Hematopoietic multipotent progenitor cell treated with erythropoietin and hydrocortisone succinate and interleukin-3 and kit ligand, for 17 days (in vitro differentiated cells): Measurements from ENCODE around the gene BIRC2.

ENCODE experiments used
- DNase-seq: peaks from one replicate; pipeline ENCODE4 v3.0.0-alpha.2; 2015; ENCODE audit warnings: low spot score

The BIRC2 gene

DNA sequence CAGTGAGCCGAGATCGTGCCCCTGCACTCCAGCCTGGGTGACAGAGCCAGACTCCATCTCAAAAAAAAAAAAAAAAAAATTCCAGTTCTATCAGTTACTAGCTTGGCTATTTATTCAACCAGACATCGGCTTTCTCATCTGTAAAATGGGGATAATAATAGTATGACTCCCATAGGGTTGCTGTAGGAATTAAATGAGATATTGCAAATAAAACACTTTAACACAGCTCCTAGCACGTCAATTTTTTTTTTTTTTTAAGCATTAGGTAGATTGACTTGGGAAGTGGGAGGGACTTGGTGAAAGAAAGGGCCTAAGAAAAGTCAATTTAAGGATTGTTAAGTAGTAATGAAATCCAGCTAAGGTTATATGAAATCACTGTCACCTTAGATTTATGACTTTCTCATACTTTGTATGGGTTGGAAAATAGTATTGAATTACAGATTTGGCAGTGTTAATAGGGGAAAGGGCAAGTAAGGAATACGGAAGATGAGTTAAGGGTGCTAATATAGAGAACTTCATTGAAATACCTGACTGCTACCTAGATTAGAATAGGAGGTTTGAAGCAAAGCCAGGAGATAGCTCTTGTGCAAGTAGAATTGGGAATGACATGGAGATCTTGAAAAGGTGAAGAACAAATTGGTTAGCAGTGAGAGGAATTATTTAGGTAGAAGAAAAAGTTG lies 28.8 kb downstream of the BIRC2 start:
- no peak for DNase-seq

DNA sequence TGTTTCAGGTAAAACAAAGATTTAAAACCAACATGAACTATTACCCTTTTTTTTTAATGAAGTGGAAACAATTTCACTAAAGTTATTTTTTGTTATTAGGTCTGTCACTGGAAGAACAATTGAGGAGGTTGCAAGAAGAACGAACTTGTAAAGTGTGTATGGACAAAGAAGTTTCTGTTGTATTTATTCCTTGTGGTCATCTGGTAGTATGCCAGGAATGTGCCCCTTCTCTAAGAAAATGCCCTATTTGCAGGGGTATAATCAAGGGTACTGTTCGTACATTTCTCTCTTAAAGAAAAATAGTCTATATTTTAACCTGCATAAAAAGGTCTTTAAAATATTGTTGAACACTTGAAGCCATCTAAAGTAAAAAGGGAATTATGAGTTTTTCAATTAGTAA lies 30.9 kb downstream of the BIRC2 start:
- DNase-seq: no peak

- no peak for DNase-seq
These were observed 31.8 kb downstream of the BIRC2 start for GRCh38 chr11:102378818-102379217.

GRCh38 chr11:102382384-102382783 lies 35.4 kb downstream of the BIRC2 start:
- no peak for DNase-seq

DNA sequence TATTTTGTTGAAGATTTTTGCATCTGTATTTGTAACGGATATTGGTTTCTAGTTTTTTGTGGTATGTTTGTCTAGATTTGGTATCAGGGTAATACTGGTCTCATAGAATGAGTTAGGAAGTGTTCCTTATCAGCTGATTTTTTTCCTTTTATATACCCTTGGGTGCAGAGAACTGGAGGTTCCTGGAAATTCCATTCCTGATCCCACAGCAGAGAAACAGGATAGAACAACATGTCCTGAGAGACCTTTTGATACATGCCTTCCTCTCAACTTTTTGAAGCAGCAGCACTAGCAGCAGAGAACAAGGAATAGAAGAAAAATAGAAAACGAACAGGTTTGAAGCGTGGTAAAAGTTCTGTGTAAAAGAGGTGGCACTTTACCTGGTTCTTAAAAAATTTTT lies 36.8 kb downstream of the BIRC2 start:
- DNase-seq: no peak

GRCh38 chr11:102384419-102385079 lies 37.5 kb downstream of the BIRC2 start:
- DNase-seq: no peak

- DNase-seq: no peak
These were observed 38.3 kb downstream of the BIRC2 start for GRCh38 chr11:102385085-102386007.

DNA sequence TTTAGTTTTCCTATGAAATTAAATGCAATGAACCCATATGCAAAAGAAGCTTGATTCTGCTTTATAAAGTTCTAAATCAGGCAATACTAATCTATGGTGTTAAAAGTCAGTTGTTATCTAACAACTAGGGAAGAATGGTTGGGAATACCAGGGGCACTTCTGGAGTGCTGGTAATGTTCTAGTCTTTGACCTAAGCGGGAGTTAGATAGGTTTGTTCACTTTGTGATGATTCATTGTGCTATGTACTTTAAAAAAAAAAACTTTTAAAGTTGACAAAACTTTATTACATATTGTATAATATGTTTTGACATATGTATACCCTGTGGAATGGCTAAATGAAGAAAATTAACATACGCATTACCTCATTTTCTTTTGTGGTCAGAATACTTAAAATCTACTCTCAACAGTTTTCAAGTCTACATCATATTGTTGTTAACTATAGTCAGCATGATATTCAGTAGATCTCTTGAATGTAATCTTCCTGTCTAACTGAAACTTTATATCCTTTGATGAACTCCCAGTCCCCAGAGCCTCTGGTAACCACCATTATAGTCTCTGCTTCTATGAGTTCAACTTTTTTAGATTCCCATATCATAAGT lies 39.2 kb downstream of the BIRC2 start:
- DNase-seq: no peak

- DNase-seq: no peak
These were observed 40.2 kb downstream of the BIRC2 start for GRCh38 chr11:102387043-102387781.

GRCh38 chr11:102389253-102389652 lies 42.2 kb downstream of the BIRC2 start:
- no peak for DNase-seq

- peak; percentile 81 for DNase-seq
These were observed 43.9 kb downstream of the BIRC2 start for GRCh38 chr11:102390667-102391465.

DNA sequence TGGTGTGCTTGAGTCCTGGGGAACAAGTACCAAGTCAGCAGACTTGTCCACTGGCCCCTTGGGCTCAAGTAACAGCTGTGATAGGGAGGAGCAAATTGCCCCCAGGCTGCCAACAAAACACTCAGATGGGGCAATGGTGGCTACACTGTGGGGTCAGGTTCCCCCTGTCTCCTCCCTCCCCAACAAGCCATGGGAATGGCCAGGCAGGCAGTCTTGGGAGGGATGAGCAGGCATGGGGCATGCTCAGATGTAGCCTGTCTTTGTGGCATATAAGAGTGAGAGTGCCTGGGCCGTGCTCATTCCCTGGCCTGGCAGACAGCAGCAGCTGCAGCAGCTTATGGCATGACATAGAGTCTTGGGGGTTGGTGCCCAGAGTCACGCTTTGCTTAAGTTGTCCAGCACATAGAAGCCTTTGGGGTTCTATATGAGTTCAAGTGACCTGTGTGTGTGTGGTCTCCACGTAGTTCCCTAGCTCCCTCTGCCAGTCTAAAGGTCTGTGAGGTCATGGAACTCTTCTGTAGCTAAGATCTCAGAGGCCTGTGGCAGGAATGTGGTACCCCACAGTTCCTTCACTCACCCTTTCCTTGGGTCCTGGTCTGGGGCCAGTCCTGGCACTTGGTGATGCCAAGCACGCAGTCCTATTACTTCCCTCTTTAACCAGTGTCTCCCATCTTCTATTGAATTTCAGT lies 44.7 kb downstream of the BIRC2 start:
- no peak for DNase-seq

DNA sequence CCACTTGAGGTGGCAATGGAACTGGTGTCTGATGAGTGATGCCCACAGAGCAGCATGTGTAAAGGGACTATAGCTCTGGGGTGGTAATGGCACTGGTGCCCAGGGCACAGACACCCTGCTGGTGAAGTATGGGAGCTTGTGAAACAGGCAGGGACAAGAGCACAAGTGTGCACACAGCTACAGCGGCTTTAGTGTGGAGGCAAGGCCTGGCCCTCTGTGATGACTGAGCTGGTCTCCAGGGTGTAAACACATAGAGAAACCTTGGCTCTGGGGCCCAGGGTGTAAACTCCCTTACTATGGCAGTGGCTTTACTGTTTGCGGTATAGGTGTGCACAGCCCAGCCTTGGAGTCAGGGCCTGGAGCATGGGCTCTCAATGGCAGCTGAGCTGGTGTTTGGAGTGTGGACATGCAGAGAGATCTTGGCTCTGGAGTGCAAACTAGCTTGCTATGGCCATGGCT lies 46.3 kb downstream of the BIRC2 start:
- no peak for DNase-seq

DNA sequence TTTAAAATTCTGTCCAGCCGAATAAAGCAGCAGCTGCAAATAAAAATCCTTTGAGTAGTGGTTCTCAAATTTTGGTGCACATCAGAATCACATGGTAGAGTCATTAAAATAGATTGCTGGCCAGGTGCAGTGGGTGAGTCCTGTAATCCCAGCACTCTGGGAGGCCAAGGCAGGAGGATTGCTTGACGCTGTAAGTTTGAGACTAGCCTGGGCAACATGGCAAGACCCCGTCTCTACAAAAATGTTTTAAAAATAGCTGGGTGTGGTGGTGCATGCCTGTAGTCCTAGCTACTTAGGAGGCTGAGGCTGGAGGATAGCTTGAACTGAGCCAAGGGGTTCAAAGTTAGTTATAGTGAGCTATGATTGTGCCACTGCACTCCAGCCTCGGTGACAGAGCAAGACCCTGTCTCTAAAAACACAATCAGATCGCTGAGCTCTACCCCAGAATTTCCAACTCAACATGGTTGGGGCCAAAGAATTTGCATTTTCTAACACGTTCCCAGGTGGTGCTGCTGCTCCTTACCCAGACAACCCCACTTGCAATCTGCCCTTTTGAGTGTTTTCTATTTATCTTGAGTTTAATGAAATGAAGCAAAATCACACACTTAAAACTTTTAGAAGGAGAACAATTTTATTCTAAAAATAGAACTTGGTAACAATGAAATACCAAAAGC lies 48.8 kb downstream of the BIRC2 start:
- no peak for DNase-seq

GRCh38 chr11:102396708-102397563 lies 49.9 kb downstream of the BIRC2 start:
- no peak for DNase-seq

GRCh38 chr11:102398297-102398696 lies 51.3 kb downstream of the BIRC2 start:
- no peak for DNase-seq

DNA sequence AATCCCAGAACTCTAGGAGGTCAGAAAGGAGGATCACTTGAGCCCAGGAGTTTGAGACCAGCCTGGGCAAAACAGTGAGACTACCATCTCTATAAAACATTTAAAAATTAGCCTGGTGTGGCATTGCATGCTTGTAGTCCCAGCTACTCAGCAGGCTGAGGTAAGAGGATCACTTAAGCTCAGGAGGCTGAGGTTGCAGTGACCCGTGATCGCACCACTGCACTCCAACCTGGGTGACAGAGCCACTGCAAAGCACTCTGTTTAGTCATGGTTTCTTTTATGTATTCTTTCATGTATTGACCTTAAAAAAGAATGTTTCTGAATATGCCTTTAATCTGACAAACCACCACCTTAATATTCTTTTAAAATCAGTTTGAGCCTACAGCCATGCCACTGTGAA lies 52.2 kb downstream of the BIRC2 start:
- no peak for DNase-seq

GRCh38 chr11:102400603-102401002 lies 53.6 kb downstream of the BIRC2 start:
- no peak for DNase-seq

DNA sequence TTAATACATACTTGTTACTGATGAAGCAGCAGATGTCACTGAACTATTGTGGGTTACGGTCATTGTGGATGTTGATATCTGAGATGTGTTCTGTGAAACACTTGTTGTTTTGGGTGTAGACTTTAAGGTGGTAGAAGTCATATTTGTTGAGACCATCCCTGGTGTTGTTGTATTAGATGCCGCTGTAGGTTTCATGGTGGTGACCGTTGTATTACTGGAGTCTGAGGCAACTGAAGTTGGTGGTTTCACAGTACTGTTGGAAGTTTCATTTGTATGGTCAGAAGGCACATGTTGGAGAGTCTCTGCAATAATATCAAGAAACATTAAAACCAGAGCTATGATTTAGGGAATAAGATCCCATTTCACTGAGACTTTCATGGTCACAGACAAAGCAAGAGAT lies 54.9 kb downstream of the BIRC2 start:
- no peak for DNase-seq
